ENCODE measurements around the gene FTO.

FTO gene

DNA sequence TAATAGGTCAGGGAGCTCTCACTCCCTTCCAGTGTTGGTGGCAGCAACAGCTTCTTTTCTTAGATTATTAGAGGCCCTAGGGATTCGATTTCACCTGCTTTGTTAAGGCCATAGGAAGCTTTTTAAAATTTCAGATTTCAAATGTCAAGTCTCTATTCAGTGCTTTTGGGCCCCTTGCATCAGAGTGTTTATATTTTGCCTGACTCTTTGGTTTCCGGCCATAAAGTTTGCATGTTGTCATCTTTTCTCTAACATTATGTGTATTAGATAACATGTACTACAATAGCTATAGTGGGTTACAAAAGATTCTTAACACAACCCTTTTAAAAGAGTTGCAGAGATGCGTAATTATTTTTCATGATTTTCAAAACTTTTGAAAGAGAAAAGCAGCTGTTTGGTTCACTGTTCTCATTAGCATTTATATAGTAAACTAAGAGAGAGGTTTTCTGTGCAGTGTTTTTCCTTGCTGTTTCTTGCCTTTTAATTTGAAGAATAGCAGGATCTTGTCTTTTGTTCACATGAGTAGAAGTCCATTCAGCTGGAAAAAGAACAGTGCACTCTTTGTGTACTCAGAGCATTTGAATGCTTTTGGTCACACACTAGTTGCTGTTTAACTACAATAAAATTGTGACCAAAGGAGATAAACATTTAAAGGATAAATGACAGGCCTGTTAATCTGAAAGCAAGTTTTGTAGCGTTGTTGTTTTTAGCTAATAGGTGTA is 52.5 kb downstream of the FTO start:
- no peak for DNase-seq

DNA sequence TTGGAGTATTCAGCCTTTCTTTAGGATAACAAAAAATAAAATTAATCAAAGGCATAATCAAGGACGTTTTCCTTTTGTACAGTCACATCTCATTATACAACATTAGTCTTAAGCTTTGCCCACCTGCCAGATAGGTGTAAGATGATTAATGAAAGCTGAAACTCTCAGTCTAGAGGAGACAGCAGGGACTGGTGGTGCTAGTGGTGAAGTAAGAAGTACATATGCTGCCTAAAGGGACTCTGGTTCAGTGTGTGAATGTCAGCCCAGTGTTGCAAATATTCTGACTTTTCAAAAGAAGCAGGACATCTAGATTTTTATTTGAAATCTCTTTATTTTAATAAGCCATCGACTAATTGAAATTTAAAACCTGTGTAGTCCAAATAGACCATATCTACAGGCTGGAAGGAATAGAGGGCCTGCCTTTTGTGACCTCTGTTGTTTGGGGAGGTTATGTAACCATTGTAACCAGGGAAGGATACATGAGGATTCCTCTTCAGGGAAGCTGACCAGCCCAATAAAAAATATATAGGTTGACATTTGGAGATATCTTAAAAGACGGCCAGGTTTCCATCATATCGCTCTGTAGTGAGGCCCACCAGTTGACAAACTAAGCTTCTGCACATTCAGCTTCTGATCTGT is 54.1 kb downstream of the FTO start:
- no peak for DNase-seq

DNA sequence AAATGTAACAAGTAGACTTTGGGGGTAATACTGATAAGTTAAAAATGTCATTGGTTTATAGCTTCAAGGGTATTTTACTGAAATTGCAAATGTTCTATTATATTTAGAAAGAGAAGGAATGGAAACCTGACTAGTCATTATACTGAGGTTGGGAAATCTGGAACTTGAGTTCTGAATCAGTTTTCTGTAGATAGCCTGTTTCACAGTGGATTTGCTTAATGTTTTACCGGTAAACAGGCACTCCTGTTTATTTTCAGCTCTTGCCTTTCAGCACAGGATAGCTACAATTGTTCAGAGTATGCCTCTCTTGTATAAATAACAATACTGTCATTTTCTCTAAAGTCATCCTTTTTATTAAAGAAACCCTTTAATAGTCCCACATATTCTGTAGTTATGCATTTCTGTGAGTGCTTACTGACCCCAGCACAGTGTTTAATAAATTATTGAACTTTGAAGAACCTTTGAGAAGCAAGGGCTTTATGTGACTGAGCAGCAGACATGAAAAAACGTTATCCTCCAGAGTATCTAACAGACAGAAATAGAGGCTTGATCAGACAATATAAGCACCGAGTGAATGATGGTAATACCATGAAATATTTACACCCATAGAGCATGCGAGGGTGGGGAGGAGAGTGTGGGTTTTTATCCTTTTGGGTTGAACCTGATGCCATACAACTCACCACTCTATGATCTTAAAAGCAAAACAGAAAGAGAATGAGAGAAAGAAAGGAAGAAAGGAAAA is 58.2 kb downstream of the FTO start:
- DNase-seq, result no peak

DNA sequence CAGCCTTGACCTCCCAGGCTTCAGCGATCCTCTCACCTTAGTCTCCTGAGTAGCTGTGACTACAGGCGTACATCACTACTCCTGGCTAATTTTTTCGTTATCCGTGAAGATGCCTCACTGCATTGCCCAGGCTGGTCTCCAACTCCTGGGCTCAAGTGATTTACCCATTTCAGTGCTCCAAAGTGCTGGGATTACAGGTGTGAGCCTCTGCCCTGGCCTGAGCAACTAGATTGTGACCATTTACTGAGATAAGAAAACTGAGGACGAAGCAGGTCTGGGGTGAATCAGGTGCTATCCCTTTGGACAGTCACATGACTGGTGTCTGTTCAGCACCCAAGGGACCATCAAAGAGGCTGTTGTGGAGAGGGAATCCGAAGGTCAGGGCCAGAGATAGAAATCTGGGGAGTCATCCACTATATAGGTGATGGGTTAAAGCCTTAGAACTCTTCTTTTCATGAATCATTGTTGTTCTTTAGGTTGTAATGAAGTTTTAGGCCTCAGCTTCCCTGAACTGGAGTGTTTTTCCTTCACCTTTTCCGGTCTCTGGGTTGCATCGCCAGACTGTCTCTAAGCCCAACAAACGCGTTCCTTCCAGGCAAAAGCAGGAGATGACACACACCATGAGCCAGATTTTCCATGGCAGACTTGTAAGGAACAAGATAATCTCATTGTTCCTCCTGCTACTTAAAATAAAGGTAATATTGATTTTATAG is 62.5 kb downstream of the FTO start:
- no peak for DNase-seq

DNA sequence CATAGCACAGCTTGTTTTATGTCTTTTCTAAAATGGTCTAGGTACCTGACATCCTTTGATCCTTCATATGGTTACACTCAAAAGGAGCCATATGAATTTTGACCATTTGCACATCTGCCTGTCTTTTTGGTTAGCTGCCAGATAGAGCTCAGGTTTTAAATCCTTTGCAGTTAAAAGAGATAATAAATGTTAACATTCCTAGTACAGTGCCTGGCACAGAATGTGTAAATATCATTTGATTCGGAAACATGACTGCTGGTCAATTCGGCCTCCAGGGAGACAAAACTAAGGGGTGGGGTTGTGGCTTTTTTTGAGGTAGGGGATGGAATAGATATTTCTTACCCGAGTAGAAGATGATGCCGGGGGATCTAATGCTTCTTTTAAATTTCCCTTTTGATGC is 64.2 kb downstream of the FTO start:
- DNase-seq, result no peak

DNA sequence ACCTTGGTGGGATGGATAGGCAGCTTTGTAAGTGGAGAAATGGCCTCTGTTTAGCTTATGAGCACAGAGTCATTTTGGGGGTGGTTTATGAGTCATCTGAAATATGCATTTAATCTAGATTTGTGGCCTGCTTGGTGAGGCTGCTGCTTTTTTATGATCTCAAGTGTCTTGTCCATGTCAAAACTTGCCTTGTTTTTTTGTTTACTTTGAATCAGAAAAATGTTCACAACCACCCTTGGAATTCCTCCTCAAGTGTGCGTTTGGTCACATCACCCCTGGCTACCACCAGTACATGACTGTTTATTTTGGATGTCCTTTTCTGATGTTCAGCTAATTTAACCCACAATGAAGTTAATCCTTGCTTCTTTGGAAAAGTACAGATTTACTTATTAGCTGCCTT is 64.6 kb downstream of the FTO start:
- no peak for DNase-seq

DNA sequence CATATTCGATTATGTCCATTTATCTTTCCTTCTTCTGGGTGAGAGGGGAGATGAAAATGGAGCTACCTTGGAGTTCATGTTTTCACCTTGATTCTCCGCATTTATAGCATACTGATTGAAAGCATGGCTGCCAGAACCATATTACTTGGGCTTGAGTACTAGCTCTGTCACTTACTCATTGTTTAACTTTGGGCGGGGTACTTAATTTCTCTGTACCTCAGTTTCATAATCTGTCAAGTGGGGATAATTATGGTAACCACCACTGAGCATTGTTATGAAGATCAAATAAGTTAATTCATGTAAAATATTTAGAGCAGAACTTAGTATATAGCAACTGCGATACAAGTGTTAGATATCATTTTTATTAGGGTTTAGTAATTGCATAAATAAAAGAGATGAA is 65.2 kb downstream of the FTO start:
- no peak for DNase-seq

DNA sequence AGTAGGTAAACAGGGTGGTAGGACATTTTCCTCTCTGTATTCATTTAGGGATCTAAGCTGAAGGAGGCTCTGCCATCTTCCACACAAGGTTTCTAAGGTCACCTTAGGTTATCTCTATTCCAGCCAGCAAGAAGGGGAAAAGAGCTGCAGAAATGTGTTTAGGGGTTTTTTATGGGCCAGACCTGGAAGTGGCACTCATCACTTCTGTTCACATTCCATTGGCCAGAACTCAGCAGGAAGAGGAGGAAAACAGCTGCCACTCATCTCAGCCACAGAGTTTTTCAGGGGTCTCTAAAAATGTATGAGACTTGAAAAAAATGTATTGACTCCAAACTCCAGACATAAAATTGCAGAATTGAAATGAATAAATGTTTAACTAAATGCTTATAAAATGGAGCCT is 65.8 kb downstream of the FTO start:
- no peak for DNase-seq

DNA sequence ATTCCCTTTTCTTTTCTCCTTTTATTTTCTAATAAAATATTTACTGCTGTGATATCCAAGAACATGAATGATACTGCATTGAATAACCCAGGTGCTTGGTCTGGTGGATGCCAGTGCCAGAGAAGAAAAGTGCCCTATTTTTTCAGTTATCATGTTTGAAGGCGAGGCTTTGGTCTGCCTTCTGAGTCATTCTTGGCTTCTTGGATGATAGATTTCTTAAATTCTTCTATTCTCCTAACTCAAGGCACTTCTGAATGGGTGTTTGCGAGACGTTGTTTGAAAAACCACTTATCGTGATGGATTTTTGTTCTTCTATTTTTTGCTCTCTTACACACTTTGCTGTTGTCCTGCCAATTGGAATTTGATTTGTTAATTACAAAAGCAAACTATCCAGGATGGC is 66.7 kb downstream of the FTO start:
- no peak for DNase-seq

DNA sequence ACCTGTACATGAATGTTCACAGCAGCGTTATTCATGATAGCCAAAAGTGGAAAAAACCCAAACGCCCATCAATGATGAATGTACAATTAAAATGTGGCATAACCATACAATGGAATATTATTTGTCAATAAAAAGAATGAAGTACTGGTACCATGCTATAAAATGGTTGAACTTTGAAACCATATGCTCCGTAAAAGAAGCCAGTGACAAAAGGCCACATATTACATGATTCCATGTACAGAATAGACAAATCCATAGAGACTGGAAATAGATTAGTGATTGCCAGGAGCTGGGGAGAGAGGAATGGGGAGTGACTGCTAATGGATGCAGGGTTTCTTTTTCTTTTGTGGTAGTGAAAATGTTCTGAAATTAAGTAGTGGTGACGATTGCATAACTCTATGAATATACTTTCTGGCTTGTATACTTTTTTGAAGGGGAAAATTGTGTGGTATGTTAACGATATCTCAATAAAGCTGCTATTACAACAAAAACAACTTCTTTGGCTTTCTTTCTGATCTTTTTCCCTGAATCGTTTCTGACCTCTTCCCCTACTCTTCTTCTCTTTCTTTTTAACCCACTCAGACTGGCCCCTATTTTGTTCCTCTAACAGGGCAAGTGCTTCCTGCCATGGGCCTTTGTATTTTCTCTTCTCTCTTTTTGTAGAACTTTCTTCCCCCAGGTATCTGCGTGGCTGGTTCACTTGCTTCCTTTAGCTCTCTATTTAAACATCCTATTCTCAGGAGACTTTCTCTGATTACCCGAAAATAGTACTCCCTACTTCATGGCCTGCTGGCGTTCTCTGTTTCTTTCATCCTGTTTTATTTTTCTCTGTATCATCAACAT is 67.9 kb downstream of the FTO start:
- no peak for DNase-seq

DNA sequence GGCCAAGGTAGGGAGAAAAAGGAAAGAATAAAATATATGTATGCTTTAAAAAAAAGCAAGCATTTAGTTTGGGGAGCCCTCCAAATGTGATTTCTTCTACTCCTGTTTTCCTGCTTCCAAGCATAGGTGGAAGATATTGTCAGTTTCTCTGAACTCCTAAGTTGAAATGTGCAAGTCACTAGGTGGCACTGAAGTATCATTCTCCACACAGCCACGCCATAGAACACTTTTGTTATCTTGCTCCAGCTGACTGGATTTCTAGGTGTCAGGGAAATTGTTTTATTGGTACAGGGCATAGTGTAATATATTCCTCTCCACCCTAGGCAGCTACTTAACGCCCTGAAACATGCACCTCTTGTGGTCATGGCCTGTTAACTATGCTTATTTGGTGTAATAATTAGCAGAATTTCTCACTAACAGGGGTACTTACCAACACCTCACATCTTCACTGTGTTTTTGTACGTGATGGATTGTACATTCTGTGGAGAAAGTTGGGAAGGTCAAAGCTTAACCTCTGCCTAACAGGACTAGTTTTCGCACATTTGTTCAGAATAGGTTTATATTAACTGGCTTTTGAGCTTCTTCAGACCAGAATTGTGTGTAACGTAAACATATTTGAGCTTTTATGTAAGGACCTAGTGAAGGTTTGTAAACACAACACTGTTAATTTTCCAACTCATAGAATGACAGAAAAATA is 69.3 kb downstream of the FTO start:
- no peak for DNase-seq

DNA sequence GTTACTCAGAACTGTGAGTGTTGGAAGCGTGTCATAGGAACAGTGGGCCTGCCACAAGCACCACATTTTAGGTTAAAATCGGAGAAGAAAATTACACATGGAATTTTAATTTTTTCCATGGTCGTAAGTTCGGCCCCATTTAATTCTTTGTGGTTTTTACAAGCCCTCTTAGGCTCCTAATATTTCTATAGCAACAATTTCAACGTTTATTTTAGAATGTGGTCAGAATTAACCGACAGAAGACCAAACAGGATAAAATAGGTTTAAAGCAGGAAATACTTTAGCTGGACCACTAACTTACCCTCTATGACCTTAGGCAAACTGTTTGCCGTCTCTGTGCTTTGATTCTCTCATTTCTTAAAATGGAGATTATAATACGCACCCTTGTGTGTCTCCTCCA is 69.9 kb downstream of the FTO start:
- DNase-seq, result no peak

DNA sequence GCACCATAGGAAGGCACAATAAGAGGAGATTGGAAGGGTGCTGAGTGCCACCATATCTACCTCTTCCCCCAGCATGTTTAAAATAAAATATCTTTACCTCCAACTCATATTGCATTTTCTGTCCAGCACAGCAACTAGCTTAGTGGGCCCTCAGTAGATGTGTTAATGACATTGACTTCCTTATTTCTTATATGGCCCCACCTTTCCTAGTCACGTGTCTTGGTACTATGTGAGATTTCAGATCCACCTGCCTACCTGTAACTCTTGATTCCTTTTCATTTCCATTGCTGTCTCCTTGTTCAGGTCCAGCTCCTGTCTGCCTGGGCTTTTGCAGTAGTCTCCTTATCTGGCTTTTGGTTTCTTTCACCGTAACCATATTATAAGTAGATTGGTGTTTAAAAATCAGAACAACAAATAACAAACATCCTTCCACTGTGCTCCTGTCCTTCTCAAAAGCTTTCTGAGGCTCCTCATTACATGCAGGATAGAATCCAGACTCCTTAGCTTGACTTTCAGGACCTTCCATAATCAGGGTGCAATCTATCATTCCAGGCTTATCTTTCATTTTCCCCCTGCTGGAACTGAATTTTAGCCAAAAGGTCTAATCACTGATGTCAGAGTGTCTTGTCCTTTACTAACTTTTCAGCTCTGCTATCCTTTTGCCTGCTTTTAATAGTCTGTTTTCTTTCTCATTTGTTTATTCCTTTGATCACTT is 71.3 kb downstream of the FTO start:
- no peak for DNase-seq

DNA sequence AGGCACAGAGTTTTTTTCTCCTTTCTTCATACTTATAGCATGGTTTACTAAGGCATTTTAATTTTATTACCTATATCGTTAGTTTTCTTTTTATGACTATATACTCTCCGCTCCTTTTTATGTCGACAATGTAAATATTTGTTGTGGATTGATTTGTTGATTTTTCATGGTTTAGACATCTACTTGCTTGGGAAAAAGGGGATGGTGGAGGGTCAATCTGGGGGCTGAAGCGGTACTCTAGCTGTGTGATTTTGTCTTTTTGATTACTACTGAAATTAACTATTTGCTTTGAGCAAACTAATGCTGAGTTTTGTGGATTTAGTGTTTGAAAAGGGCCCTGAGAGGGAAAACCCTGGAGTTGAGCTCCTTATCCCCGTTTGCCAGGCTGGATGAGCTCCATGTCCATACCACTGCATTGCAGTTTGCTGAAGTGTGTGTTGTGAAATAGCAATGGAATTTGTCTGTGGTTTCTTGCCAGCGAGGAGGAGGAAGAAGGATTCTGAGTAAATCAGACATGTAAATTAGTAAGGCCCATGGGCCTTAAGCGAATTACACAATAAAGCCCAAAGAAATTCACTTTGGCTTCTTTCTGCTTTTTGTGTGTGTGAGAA is 72.0 kb downstream of the FTO start:
- no peak for DNase-seq

DNA sequence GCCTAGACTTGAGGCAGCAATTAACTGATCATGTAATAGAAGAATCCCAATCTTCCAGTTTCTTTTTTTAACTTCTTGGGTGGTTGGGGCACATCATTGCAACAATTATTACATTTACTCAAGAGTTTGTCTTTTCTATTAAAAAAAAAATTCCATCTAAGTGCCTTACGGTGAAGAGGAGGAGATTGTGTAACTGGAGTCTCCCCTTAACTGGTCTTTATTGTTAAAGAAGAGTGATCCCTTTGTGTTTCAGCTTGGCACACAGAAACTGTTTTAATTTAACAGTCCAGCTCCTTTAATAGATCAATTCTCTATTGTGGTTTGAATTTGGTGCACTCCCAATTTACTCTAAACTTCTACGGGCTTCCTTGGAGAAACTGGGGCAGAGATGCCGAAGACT is 75.2 kb downstream of the FTO start:
- no peak for DNase-seq

DNA sequence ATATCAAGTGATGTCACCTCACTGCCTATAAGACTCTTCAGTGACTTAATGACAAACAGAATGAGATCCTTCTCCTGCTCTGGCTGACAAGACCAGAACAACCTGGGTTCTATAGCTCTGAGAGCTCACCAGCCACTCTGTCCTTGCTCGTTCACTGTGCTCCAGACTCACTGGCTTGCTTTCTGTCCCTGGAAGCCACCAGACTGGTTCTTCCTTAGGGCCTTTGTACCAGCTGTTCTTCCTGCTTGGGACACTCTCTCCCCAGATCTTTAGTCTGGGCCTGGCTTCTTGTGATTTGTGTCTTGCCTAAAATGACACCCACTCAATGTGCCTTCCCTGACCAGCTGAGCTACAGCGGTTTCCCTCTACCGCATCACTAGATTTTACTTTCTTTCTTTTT is 76.1 kb downstream of the FTO start:
- DNase-seq, result no peak

DNA sequence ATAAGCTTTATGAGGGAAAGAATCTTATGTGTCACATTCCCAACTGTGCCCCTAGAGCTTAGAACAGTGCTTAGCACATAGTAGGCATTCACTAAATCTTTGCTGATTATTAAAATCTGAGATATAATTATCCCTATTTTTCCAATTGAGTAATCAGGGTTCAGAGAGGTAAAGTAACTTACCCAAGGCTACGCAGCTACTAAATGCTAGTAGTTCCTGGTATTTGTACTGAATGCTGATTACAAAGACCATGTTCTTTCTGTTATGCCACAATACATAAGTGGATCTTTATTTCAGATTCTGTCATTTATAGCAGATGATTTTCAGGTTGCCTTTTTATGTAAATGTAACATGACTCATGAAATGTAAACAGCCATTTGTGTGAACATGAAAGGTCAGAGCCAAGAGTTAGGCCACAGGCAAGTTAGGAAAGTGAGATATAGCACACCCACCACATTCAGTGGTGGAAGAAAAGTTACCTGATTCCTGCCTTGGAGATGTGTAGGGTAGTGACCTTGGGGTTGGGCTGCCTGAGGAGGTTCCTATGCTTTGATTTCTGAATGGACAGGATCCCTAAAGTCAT is 77.2 kb downstream of the FTO start:
- DNase-seq, result no peak

DNA sequence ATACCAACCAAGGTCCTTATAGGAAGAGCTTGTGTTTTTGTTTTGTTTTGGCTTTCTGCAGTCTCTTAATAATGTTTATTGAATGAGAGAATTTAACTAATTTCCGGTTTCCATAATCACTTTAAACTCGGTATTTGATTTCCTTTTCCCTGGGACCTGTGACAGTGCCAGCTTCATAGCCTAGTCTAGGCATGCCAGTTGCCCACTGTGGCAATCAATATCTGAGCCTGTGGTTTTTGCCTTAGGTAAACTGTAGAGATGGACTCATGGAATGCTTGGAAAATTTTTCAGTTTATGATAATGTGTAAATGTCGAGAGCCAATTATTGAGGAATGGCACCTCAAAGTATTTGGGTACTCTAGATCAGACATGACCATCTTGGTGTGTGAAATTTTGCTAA is 78.2 kb downstream of the FTO start:
- DNase-seq, result no peak

DNA sequence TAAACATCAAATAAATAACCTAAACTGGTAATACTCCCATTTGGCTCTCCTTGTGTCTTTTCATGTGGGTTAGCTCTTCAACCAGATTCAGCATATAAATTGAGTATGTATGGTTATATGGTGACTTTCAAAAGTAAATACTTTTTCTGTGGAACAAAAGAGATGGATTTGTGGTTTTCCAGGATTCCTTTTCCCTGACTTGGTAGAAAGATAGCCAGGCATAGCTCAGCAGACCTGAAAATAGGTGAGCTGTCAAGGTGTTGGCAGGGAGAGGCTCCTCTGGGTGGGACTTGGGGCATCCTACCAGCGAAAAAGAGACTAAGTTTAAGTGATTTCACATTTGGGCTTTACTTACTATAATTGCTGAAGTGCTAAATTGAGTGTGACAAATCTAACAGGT is 80.3 kb downstream of the FTO start:
- DNase-seq, result no peak

DNA sequence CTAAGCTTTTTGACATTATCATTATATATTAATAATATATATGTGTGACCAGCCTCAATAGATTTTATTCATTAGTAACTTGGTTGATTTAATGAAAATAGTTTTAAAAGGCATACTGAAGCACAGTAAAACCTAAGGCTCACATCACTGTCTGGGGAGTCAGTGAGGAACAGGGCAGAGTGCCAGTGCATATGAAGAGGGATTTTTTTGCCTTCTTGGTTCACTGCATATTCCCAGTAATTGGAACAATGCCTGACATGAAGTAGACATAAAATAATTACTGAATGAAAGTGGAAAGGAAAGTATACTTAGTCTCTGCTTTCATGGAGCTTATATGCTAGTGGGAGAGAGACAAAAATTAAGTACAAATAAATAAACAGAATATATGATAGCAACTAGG is 81.1 kb downstream of the FTO start:
- no peak for DNase-seq

DNA sequence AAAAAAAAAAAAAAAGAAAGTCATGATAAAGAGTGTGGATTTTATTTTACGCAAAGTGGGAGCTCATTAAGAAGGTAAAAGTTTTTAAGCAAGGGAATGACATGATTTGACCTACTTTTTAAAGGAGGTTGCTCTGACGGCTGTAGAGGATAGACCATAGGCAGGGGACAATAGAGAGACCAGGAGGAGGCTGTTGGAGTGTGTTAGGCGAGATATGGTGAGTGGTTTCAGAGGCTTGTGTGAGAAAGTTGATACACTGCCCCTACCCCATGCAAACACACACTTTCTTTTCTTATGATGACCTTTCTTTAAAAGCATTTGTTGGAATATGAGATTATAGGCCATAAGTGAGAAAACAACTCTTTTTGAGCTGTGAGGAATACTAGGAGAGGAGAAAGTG is 82.0 kb downstream of the FTO start:
- no peak for DNase-seq
